Activated CD4-positive, CD25-positive, alpha-beta regulatory T cell treated with anti-CD3 and anti-CD28 coated beads, Interleukin-2, amount 50 U/mL, for 16 hours (primary cell): ENCODE measurements around the gene ZNF548.
"Not testable (repeated sequence)": the region's sequence is repeated elsewhere in the genome, so short reads cannot be mapped to it uniquely, and the experiment has no call there.

Experiments used
- DNase-seq: peaks from one replicate; pipeline ENCODE4 v3.0.0-alpha.2; 2020; ENCODE audit warnings: low read depth, low spot score

Gene ZNF548

GRCh38 chr19:57389730-57390598, at the start of gene ZNF548:
Gene ZNF548, plus strand, starts transcription at chr19:57389854. Its CDS starts 246 bp downstream, at chr19:57390100.
- peak; percentile 96 for DNase-seq

- DNase-seq: no peak
Measured at GRCh38 chr19:57342582-57342981, 47.1 kb upstream of the ZNF548 start.

- no peak for DNase-seq
Measured at GRCh38 chr19:57348136-57348535, 41.5 kb upstream of the ZNF548 start.

- DNase-seq: peak; percentile 63
Measured at GRCh38 chr19:57350877-57351805, 38.5 kb upstream of the ZNF548 start, which contains the start of gene ZNF304. Gene ZNF304, plus strand, starts transcription at chr19:57351271. Its CDS starts 394 bp downstream, at chr19:57351665.

GRCh38 chr19:57351867-57352266, 37.8 kb upstream of the ZNF548 start:
- DNase-seq: no peak

GRCh38 chr19:57355916-57356315, 33.7 kb upstream of the ZNF548 start:
- DNase-seq: no peak

- DNase-seq: no peak
Measured at GRCh38 chr19:57357406-57357805, 32.2 kb upstream of the ZNF548 start.

GRCh38 chr19:57359300-57359699, 30.4 kb upstream of the ZNF548 start:
- no peak for DNase-seq

GRCh38 chr19:57362419-57362818, 27.2 kb upstream of the ZNF548 start:
- no peak for DNase-seq

GRCh38 chr19:57362997-57363687, 26.5 kb upstream of the ZNF548 start, which contains the start of the genes TRAPPC2B and ZNF547:
Gene TRAPPC2B, plus strand, starts transcription at chr19:57363551. Its CDS starts 1,283 bp downstream, at chr19:57364834.
Gene ZNF547, plus strand, starts transcription at chr19:57363551. Its CDS starts 5,005 bp downstream, at chr19:57368556.
- peak; percentile 95 for DNase-seq

- no peak for DNase-seq
Measured at GRCh38 chr19:57363688-57364181, 25.9 kb upstream of the ZNF548 start.

- no peak for DNase-seq
Measured at GRCh38 chr19:57366776-57367175, 22.9 kb upstream of the ZNF548 start.

- no peak for DNase-seq
Measured at GRCh38 chr19:57374179-57374578, 15.5 kb upstream of the ZNF548 start.

GRCh38 chr19:57374647-57375046, 15.0 kb upstream of the ZNF548 start:
- DNase-seq: not testable (repeated sequence)

- no peak for DNase-seq
Measured at GRCh38 chr19:57376151-57376550, 13.5 kb upstream of the ZNF548 start.

GRCh38 chr19:57377498-57378146, 12.0 kb upstream of the ZNF548 start:
- no peak for DNase-seq

- no peak for DNase-seq
Measured at GRCh38 chr19:57380923-57381322, 8.7 kb upstream of the ZNF548 start.

GRCh38 chr19:57382806-57383488, 6.7 kb upstream of the ZNF548 start:
- no peak for DNase-seq

- DNase-seq: no peak
Measured at GRCh38 chr19:57389194-57389729, 392 bp upstream of the ZNF548 start.

GRCh38 chr19:57395710-57396109, 6.1 kb downstream of the ZNF548 start:
- no peak for DNase-seq
